Body of pancreas (tissue), 4 donors: ENCODE measurements around the gene BCAS4.

Source experiments
- POLR2A ChIP-seq, 3 donors: fragments of 450-650 bp; IDR thresholded peaks; one replicate each; pipeline ENCODE4 v1.6.1; 2016; ENCODE audit warnings: antibody characterized with exemption in 3 of 3, mild to moderate bottlenecking in 2 of 3
- TF ChIP-seq, protein P1 (sequence below), 7 experiments: fragments of 450-650 bp in 4 of 7; fragments of 200-600 bp in 3 of 7; sonication (generic) in 3 of 7; IDR thresholded peaks; one replicate each; pipeline ENCODE4 v1.5.1; 2016 to 2019; ENCODE audit warnings: antibody characterized with exemption in 7 of 7

DNA sequence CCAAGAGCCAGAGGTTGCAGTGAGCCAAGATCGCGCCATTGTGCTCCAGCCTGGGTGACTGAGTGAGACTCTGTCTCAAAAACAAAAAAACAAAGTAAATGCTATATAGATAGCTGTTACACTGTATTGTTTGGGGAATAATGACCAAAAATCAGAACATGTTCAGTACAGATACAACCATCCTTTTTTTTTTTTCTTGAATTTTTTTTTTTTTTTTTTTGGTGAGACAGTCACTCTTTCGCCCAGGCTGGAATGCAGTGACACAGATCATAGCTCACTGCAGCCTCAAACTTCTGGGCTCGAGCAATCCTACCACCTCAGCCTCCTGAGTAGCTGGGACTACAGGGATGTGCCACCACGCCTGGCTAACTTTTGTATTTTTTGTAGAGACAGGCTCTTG, 63.7 kb downstream of the BCAS4 start:
- TF ChIP-seq, protein P1, sequence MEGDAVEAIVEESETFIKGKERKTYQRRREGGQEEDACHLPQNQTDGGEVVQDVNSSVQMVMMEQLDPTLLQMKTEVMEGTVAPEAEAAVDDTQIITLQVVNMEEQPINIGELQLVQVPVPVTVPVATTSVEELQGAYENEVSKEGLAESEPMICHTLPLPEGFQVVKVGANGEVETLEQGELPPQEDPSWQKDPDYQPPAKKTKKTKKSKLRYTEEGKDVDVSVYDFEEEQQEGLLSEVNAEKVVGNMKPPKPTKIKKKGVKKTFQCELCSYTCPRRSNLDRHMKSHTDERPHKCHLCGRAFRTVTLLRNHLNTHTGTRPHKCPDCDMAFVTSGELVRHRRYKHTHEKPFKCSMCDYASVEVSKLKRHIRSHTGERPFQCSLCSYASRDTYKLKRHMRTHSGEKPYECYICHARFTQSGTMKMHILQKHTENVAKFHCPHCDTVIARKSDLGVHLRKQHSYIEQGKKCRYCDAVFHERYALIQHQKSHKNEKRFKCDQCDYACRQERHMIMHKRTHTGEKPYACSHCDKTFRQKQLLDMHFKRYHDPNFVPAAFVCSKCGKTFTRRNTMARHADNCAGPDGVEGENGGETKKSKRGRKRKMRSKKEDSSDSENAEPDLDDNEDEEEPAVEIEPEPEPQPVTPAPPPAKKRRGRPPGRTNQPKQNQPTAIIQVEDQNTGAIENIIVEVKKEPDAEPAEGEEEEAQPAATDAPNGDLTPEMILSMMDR (IDR thresholded peaks at IDR 0.05): no peak
- TF ChIP-seq POLR2A (IDR thresholded peaks at IDR 0.05): no peak
